ENCODE measurements around the gene ZNF462. TPM values are rescaled to one million over a fixed set of nuclear protein-coding genes. Genes with fewer than 3 reads are reported as not detected.

ZNF462 gene
- total RNA-seq, 1 donor from 2014 or later = 29.2 TPM

- intact Hi-C loops (cut with micrococcal nuclease) = loop anchor here (10.0 kb wide), 1 partner anchor 106 kb away; no protein-coding TSS in a partner anchor
- DNase-seq = no peak
- Histone ChIP-seq H3K9me3 (replicated peaks) (no peaks in the 10 kb centered on the region), H3K27ac (replicated peaks) (peak overlapping the region; percentile 73), H3K4me1 (peaks cover 90% of the 10 kb centered on the region), H3K36me3 (no peaks in the 10 kb centered on the region), H3K27me3 (ENCODE audit: low read depth) (no peaks in the 10 kb centered on the region), H3K4me3 (no peak overlapping the region)
- TF ChIP-seq, protein P1, sequence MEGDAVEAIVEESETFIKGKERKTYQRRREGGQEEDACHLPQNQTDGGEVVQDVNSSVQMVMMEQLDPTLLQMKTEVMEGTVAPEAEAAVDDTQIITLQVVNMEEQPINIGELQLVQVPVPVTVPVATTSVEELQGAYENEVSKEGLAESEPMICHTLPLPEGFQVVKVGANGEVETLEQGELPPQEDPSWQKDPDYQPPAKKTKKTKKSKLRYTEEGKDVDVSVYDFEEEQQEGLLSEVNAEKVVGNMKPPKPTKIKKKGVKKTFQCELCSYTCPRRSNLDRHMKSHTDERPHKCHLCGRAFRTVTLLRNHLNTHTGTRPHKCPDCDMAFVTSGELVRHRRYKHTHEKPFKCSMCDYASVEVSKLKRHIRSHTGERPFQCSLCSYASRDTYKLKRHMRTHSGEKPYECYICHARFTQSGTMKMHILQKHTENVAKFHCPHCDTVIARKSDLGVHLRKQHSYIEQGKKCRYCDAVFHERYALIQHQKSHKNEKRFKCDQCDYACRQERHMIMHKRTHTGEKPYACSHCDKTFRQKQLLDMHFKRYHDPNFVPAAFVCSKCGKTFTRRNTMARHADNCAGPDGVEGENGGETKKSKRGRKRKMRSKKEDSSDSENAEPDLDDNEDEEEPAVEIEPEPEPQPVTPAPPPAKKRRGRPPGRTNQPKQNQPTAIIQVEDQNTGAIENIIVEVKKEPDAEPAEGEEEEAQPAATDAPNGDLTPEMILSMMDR (IDR thresholded peaks at IDR 0.05; ENCODE audit: borderline replicate concordance) = no peak
Measured at GRCh38 chr9:106869028-106869427, 6.1 kb downstream of the ZNF462 start.

DNA sequence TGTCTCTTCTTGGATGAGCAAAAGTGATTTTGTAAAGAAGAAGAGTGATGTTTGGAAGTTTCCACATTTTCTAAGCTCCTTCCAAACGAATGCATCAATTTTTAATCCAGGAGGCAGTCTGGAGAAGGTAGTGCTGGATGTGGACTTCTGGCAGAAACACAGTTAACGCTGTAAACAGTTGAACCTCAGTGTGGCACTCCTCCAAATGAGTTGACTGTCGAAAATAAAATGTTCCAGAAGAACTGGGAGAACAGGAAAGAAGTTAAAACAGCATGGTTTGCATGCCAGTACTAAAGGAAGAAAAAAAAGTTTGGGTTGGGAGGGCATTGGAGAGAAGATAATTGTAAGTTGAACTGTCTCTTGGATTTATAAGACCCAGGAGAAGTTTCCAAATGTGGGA is 6.5 kb downstream of the ZNF462 start:
- DNase-seq = no peak
- Histone ChIP-seq H3K27me3 (ENCODE audit: low read depth) (no peaks in the 10 kb centered on the region), H3K9me3 (replicated peaks) (no peaks in the 10 kb centered on the region), H3K4me1 (peaks cover 92% of the 10 kb centered on the region), H3K4me3 (no peak overlapping the region), H3K36me3 (no peaks in the 10 kb centered on the region), H3K27ac (replicated peaks) (peak overlapping the region; percentile 73)
- intact Hi-C loops (cut with micrococcal nuclease) = loop anchor here (10.0 kb wide), 1 partner anchor 105 kb away; no protein-coding TSS in a partner anchor
- TF ChIP-seq, protein P1 (IDR thresholded peaks at IDR 0.05; ENCODE audit: borderline replicate concordance) = no peak

DNA sequence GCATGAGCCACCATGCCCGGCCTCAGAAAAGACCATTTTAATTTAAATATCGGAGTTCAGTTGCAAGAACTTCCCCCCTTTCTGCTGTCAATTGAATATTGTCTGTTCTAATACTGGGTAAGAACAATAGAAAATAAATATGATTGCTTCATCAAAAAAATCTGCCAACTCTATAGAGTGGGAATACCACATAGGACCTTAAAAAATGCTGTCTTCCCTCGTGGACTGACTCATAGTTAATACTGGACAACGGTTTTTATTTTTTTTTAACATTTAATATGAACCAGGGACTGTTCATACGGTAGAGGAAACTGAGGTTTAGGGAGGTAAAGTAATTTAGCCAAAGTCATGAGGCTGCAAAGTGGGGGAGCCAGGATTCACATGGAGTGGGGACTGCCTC is 9.7 kb downstream of the ZNF462 start:
- DNase-seq = no peak
- H3K27me3 ChIP-seq (ENCODE audit: low read depth) = no peaks in the 10 kb centered on the region
- H3K27ac ChIP-seq (replicated peaks) = no peak overlapping the region
- intact Hi-C loops (cut with micrococcal nuclease) = no loop called here
- H3K4me1 ChIP-seq = peaks cover 93% of the 10 kb centered on the region
- no peak overlapping the region for H3K4me3 ChIP-seq
- no peaks in the 10 kb centered on the region for H3K9me3 ChIP-seq (replicated peaks)
- TF ChIP-seq, protein P1 (IDR thresholded peaks at IDR 0.05; ENCODE audit: borderline replicate concordance) = no peak
- no peaks in the 10 kb centered on the region for H3K36me3 ChIP-seq

GRCh38 chr9:106874031-106874430 is 11.1 kb downstream of the ZNF462 start:
- Histone ChIP-seq H3K9me3 (replicated peaks) (no peaks in the 10 kb centered on the region), H3K27ac (replicated peaks) (peak overlapping the region; percentile 34), H3K36me3 (no peaks in the 10 kb centered on the region), H3K27me3 (ENCODE audit: low read depth) (no peaks in the 10 kb centered on the region), H3K4me3 (no peak overlapping the region), H3K4me1 (peaks cover 93% of the 10 kb centered on the region)
- intact Hi-C loops (cut with micrococcal nuclease) = no loop called here
- TF ChIP-seq, protein P1 (IDR thresholded peaks at IDR 0.05; ENCODE audit: borderline replicate concordance) = no peak
- no peak for DNase-seq

DNA sequence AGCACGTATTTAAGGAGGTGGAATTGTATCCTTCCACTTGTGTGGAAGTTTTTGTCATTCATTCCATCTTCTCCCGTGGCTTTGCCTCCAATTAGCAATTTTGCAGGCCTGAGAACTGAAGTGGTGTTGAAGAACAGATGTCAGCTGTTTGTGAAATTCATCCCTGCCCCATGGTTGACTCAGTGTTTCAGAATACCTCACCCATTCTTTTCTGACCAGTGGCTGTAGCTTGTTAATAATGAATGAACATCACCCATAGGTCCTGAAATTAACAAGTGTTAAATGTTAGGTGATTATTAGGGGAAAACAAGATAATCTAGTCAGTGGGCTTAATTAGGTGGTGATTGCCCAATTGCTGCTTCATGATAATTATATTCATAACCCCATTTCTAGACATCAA is 11.7 kb downstream of the ZNF462 start:
- peak overlapping the region; percentile 34 for H3K27ac ChIP-seq (replicated peaks)
- no peak overlapping the region for H3K4me3 ChIP-seq
- intact Hi-C loops (cut with micrococcal nuclease) = no loop called here
- no peaks in the 10 kb centered on the region for H3K9me3 ChIP-seq (replicated peaks)
- TF ChIP-seq, protein P1 (IDR thresholded peaks at IDR 0.05; ENCODE audit: borderline replicate concordance) = no peak
- peaks cover 93% of the 10 kb centered on the region for H3K4me1 ChIP-seq
- no peaks in the 10 kb centered on the region for H3K27me3 ChIP-seq (ENCODE audit: low read depth)
- DNase-seq = no peak
- no peaks in the 10 kb centered on the region for H3K36me3 ChIP-seq
